Loucy (cell line): ENCODE results near the gene CLEC4M.

Source experiments
- H2AFZ ChIP-seq: fragments of 200-600 bp; sonication (generic); 2 replicates; pipeline ENCODE4 v1.6.0; 2016; ENCODE audit warnings: antibody characterized with exemption, mild to moderate bottlenecking, low read length, moderate library complexity
- H3F3A ChIP-seq: fragments of 200-600 bp; 2 replicates; pipeline ENCODE4 v1.6.0; 2016; ENCODE audit warnings: antibody characterized with exemption, low read depth, mild to moderate bottlenecking
- H3K27me3 ChIP-seq: fragments of 200-600 bp; sonication (generic); 2 replicates; pipeline ENCODE4 v1.6.1; 2014; ENCODE audit warnings: low read length, mild to moderate bottlenecking; ENCODE audit not compliant: insufficient read depth, poor library complexity, severe bottlenecking
- H3K36me3 ChIP-seq: fragments of 200-600 bp; sonication (generic); 2 replicates; pipeline ENCODE4 v1.6.1; 2016; ENCODE audit warnings: low read length; ENCODE audit not compliant: insufficient read depth
- H3K4me1 ChIP-seq: fragments of 200-600 bp; sonication (generic); 2 replicates; pipeline ENCODE4 v1.5.1; 2014; ENCODE audit warnings: low read length, mild to moderate bottlenecking; ENCODE audit not compliant: insufficient read depth, poor library complexity, severe bottlenecking
- H3K4me2 ChIP-seq: fragments of 200-600 bp; sonication (generic); 2 replicates; pipeline ENCODE4 v1.6.0; 2014; ENCODE audit warnings: antibody characterized with exemption, low read length, low read depth, mild to moderate bottlenecking; ENCODE audit not compliant: poor library complexity, severe bottlenecking
- H3K4me3 ChIP-seq: fragments of 200-600 bp; sonication (generic); 2 replicates; pipeline ENCODE4 v1.5.1; 2014; ENCODE audit warnings: low read length, mild to moderate bottlenecking, mixed read lengths; ENCODE audit not compliant: poor library complexity, severe bottlenecking
- H3K79me2 ChIP-seq: fragments of 200-600 bp; sonication (generic); 2 replicates; pipeline ENCODE4 v1.6.1; 2014; ENCODE audit warnings: low read length; ENCODE audit not compliant: insufficient read depth
- H3K9ac ChIP-seq: fragments of 200-600 bp; sonication (generic); 2 replicates; pipeline ENCODE4 v1.6.0; 2014; ENCODE audit warnings: mild to moderate bottlenecking, low read depth, low read length, moderate library complexity; ENCODE audit not compliant: poor library complexity, severe bottlenecking
- H3K9me2 ChIP-seq: fragments of 200-600 bp; sonication (generic); replicated peaks from 2 replicates; pipeline ENCODE4 v1.6.1; 2016; ENCODE audit warnings: low read depth, low read length, mixed read lengths
- H3K9me3 ChIP-seq: fragments of 200-600 bp; sonication (generic); 2 replicates; pipeline ENCODE4 v1.6.1; 2014; ENCODE audit warnings: mild to moderate bottlenecking, antibody characterized with exemption, low read length, low read depth; ENCODE audit not compliant: insufficient read depth
- H4K20me1 ChIP-seq: fragments of 200-600 bp; sonication (generic); 2 replicates; pipeline ENCODE4 v1.6.0; 2014; ENCODE audit warnings: antibody characterized with exemption, low read length, mild to moderate bottlenecking; ENCODE audit not compliant: insufficient read depth, poor library complexity, severe bottlenecking
- EZH2phosphoT487 ChIP-seq: fragments of 200-600 bp; IDR thresholded peaks from 2 replicates; pipeline ENCODE4 v1.6.1; 2018; ENCODE audit warnings: antibody characterized with exemption, mild to moderate bottlenecking, moderate library complexity, borderline replicate concordance
- TF ChIP-seq, protein P1 (sequence below): fragments of 200-600 bp; sonication (generic); conservative IDR thresholded peaks from 2 replicates; pipeline ENCODE4 v1.5.1; 2014; ENCODE audit warnings: mild to moderate bottlenecking, antibody characterized with exemption, low read length

Gene CLEC4M

GRCh38 chr19:7718668-7719067 lies 44.4 kb upstream of the CLEC4M start:
- Histone ChIP-seq H3F3A (no peaks in the 10 kb centered on the region), H3K9me2 (no peaks in the 10 kb centered on the region), H2AFZ (no peak overlapping the region), H3K9me3 (no peaks in the 10 kb centered on the region), H3K4me1 (no peaks in the 10 kb centered on the region), H3K79me2 (no peaks in the 10 kb centered on the region), H3K4me2 (no peak overlapping the region), H3K9ac (no peak overlapping the region), H3K27me3 (no peaks in the 10 kb centered on the region), H4K20me1 (no peaks in the 10 kb centered on the region), H3K4me3 (no peak overlapping the region), H3K36me3 (no peaks in the 10 kb centered on the region)
- TF ChIP-seq EZH2phosphoT487 = no peak
- TF ChIP-seq, protein P1, sequence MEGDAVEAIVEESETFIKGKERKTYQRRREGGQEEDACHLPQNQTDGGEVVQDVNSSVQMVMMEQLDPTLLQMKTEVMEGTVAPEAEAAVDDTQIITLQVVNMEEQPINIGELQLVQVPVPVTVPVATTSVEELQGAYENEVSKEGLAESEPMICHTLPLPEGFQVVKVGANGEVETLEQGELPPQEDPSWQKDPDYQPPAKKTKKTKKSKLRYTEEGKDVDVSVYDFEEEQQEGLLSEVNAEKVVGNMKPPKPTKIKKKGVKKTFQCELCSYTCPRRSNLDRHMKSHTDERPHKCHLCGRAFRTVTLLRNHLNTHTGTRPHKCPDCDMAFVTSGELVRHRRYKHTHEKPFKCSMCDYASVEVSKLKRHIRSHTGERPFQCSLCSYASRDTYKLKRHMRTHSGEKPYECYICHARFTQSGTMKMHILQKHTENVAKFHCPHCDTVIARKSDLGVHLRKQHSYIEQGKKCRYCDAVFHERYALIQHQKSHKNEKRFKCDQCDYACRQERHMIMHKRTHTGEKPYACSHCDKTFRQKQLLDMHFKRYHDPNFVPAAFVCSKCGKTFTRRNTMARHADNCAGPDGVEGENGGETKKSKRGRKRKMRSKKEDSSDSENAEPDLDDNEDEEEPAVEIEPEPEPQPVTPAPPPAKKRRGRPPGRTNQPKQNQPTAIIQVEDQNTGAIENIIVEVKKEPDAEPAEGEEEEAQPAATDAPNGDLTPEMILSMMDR = no peak

GRCh38 chr19:7720351-7720750 lies 42.7 kb upstream of the CLEC4M start:
- H3K36me3 ChIP-seq = no peaks in the 10 kb centered on the region
- H3F3A ChIP-seq = no peaks in the 10 kb centered on the region
- no peaks in the 10 kb centered on the region for H3K4me1 ChIP-seq
- TF ChIP-seq EZH2phosphoT487 = no peak
- TF ChIP-seq, protein P1 = no peak
- no peak overlapping the region for H2AFZ ChIP-seq
- no peaks in the 10 kb centered on the region for H3K79me2 ChIP-seq
- no peak overlapping the region for H3K4me2 ChIP-seq
- H4K20me1 ChIP-seq = no peaks in the 10 kb centered on the region
- H3K9me3 ChIP-seq = no peaks in the 10 kb centered on the region
- H3K9me2 ChIP-seq = no peaks in the 10 kb centered on the region
- no peak overlapping the region for H3K9ac ChIP-seq
- no peaks in the 10 kb centered on the region for H3K27me3 ChIP-seq
- H3K4me3 ChIP-seq = no peak overlapping the region

GRCh38 chr19:7722231-7722651 lies 40.8 kb upstream of the CLEC4M start:
- H2AFZ ChIP-seq = no peak overlapping the region
- no peaks in the 10 kb centered on the region for H3K36me3 ChIP-seq
- H3K27me3 ChIP-seq = no peaks in the 10 kb centered on the region
- H4K20me1 ChIP-seq = no peaks in the 10 kb centered on the region
- H3K79me2 ChIP-seq = no peaks in the 10 kb centered on the region
- no peak overlapping the region for H3K9ac ChIP-seq
- H3K9me2 ChIP-seq = no peaks in the 10 kb centered on the region
- H3K4me3 ChIP-seq = no peak overlapping the region
- TF ChIP-seq EZH2phosphoT487 = no peak
- TF ChIP-seq, protein P1 = no peak
- H3K4me2 ChIP-seq = no peak overlapping the region
- no peaks in the 10 kb centered on the region for H3K4me1 ChIP-seq
- H3K9me3 ChIP-seq = no peaks in the 10 kb centered on the region
- no peaks in the 10 kb centered on the region for H3F3A ChIP-seq
